Thyroid gland (tissue), 4 donors: ENCODE measurements around the gene ADAMTS12. TPM values are rescaled to one million over a fixed set of nuclear protein-coding genes. Genes with fewer than 3 reads are reported as not detected.

Experiments used
- DNase-seq, 2 donors: peaks; one replicate each; pipeline ENCODE4 v3.0.0-alpha.2; 2019
- H3K27ac ChIP-seq, 3 donors: fragments of 200-600 bp; sonication (generic); 1 replicate in 2 of 3; 2 replicates in 1 of 3; pipeline ENCODE4 v1.5.1; 2016 to 2019; ENCODE audit warnings: mild to moderate bottlenecking in 1 of 3, moderate library complexity in 1 of 3
- H3K27me3 ChIP-seq: fragments of 200-600 bp; sonication (generic); one replicate; pipeline ENCODE4 v1.5.1; 2019
- H3K36me3 ChIP-seq, 2 donors: fragments of 200-600 bp; sonication (generic); one replicate each; pipeline ENCODE4 v1.5.1; 2016 to 2019
- H3K4me1 ChIP-seq, 2 donors: fragments of 200-600 bp; sonication (generic); one replicate each; pipeline ENCODE4 v1.5.1; 2017 to 2019
- H3K4me3 ChIP-seq, 3 donors: fragments of 200-600 bp; sonication (generic); replicated peaks in 1 of 3; 1 replicate in 2 of 3; 2 replicates in 1 of 3; pipeline ENCODE4 v1.5.1; 2016; ENCODE audit warnings: mild to moderate bottlenecking in 1 of 3
- H3K9me3 ChIP-seq: fragments of 200-600 bp; sonication (generic); one replicate; pipeline ENCODE4 v1.5.1; 2017
- POLR2A ChIP-seq, 2 donors: fragments of 450-650 bp; IDR thresholded peaks; one replicate each; pipeline ENCODE4 v1.6.1; 2017; ENCODE audit warnings: antibody characterized with exemption in 2 of 2, mild to moderate bottlenecking in 2 of 2, moderate library complexity in 1 of 2
- WGBS, 2 donors: methylation state at CpG; one replicate each; pipeline ENCODE4 v1.1.5; 2017; 5-methylcytosine and 5-hydroxymethylcytosine counted together
- intact Hi-C: fragments of 100-400 bp; cut with DNase I; formaldehyde crosslinking; loops from one replicate; pipeline ENCODE4 v1.15.1; 2023
- total RNA-seq, 4 donors: library from RNA; depleted of rRNA; stranded (reverse); fragments of >200 nt; gene quantifications; one replicate each; pipeline ENCODE4 v1.2.3, GENCODE V29; 2016
- TF ChIP-seq, protein P1 (sequence below), 6 experiments: fragments of 200-600 bp in 3 of 6; fragments of 450-650 bp in 3 of 6; sonication (generic) in 3 of 6; IDR thresholded peaks; one replicate each; pipeline ENCODE4 v1.5.1; 2016 to 2019; ENCODE audit warnings: antibody characterized with exemption in 6 of 6, mild to moderate bottlenecking in 2 of 6, inconsistent platforms in 1 of 6, moderate library complexity in 1 of 6

The ADAMTS12 gene
- total RNA-seq, 4 donors from 2014 or later, result 1.3 to 5.8 (median 2.3) TPM

DNA sequence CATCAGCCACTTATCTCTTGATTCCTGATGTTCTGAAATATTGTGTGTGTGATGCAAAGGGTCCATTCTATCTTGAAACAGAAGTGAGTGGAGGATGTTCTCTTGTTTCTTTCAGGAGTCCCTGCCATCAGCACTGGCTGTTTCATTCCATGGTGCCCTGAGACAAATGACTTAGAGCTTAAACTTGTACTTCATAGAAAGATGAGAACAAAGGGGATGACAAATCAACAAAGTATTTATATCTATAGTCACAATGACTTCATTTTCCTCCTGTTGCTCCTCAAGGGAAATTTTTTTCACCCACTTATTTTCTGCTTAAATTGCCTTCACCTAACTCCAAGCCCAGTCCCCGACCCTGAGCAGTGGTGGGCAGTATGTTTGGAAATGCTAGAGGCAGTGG lies 279.4 kb downstream of the ADAMTS12 start:
- WGBS, 2 donors, result 79 to 83% methylated on average over 1 of the region's 1 CpG
- Histone ChIP-seq H3K36me3 (no peaks in the 10 kb centered on the region), H3K9me3 (no peaks in the 10 kb centered on the region), H3K27ac (no peak overlapping the region), H3K27me3 (no peaks in the 10 kb centered on the region), H3K4me1 (no peaks in the 10 kb centered on the region), H3K4me3 (no peak overlapping the region)
- DNase-seq, result no peak
- intact Hi-C loops, result no loop called here
- TF ChIP-seq, protein P1, sequence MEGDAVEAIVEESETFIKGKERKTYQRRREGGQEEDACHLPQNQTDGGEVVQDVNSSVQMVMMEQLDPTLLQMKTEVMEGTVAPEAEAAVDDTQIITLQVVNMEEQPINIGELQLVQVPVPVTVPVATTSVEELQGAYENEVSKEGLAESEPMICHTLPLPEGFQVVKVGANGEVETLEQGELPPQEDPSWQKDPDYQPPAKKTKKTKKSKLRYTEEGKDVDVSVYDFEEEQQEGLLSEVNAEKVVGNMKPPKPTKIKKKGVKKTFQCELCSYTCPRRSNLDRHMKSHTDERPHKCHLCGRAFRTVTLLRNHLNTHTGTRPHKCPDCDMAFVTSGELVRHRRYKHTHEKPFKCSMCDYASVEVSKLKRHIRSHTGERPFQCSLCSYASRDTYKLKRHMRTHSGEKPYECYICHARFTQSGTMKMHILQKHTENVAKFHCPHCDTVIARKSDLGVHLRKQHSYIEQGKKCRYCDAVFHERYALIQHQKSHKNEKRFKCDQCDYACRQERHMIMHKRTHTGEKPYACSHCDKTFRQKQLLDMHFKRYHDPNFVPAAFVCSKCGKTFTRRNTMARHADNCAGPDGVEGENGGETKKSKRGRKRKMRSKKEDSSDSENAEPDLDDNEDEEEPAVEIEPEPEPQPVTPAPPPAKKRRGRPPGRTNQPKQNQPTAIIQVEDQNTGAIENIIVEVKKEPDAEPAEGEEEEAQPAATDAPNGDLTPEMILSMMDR (IDR thresholded peaks at IDR 0.05), result no peak
- no peak for TF ChIP-seq POLR2A (IDR thresholded peaks at IDR 0.05)

DNA sequence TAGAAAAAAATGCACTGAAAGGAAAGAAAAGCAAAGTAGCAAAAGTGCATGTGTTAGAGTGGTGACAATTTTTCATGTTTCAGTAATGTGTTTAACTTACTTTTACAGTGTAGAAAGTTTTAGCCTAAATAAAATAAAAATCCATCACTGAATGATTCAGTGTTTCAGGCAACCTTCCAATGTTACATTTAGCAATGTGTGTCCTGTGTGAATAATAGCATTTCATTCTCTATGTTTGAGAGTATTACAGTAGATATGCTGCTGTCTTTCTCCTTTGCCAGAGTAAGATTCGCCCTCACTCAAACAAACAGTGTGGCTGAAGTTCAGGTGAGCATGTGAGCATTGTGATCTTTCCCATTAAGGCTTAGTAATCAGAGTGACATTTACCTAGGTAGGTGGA lies 279.9 kb downstream of the ADAMTS12 start:
- Histone ChIP-seq H3K9me3 (no peaks in the 10 kb centered on the region), H3K36me3 (no peaks in the 10 kb centered on the region), H3K4me3 (no peak overlapping the region), H3K4me1 (no peaks in the 10 kb centered on the region), H3K27ac (no peak overlapping the region), H3K27me3 (no peaks in the 10 kb centered on the region)
- TF ChIP-seq, protein P1 (IDR thresholded peaks at IDR 0.05), result no peak
- TF ChIP-seq POLR2A (IDR thresholded peaks at IDR 0.05), result no peak
- DNase-seq, result no peak
- 41 to 70% methylated on average over 1 of the region's 1 CpG for WGBS, 2 donors
- intact Hi-C loops, result no loop called here

DNA sequence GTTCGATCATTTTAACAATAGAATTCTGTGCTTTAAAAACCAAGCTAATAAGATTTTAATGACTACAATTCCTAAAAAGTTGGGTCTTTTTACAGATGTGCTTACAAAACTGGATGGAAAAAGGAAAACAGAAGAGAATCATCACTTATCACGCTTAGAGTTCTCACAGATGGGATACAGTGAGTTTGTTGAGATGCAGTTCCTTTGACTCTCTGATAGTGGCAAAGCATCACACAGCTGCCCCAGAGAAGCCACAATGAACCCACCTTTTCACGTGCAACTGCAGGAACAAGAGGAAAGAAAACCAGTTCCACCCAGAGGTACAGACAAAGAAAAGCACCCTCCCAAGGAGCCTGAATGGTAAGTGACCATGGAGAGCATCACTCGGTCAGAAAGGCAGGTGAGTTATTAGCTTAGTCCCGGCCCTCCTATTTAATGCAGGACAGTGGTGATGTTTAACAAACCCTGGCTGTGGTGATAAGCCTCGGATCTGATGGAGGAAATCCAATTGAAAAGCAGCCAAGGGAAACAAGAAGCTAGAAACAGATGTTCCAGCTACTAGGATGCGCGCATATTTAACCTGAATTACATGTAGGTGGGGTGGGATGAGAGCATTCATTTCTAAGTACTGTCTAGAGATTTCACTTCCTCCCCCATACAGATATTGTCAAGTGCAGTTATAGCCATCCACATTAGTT lies 283.3 kb downstream of the ADAMTS12 start:
- WGBS, 2 donors, result 60 to 66% methylated on average over 8 of the region's 8 CpGs
- H3K4me1 ChIP-seq, result peaks cover 0 to 5% of the 10 kb centered on the region in 2 donors
- peak overlapping the region in 1 of 3 donors; percentile 21 for H3K27ac ChIP-seq
- H3K36me3 ChIP-seq, result no peaks in the 10 kb centered on the region
- DNase-seq, result no peak
- H3K4me3 ChIP-seq, result no peak overlapping the region
- intact Hi-C loops, result no loop called here
- TF ChIP-seq, protein P1 (IDR thresholded peaks at IDR 0.05), result no peak
- no peak for TF ChIP-seq POLR2A (IDR thresholded peaks at IDR 0.05)
- H3K27me3 ChIP-seq, result no peaks in the 10 kb centered on the region
- H3K9me3 ChIP-seq, result no peaks in the 10 kb centered on the region

DNA sequence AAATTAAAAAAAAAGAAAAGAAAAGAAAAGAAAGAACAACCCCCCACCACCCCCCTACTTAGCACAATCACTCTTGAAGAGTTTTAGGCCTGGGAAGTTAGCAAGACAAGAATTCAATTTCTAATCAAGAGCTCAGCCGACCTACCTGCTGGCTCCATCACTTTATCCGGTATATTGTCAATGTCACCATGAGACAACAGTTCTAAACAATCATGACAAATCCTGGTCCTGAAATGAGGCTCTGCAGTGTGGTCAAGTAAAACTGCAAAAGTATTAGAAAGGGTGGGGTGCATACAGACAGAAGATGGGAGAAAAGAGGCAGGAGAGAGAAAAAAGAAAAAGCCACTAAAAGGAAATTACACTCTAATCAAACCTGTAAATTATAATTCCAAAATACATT lies 287.3 kb downstream of the ADAMTS12 start:
- Histone ChIP-seq H3K27me3 (no peaks in the 10 kb centered on the region), H3K27ac (no peak overlapping the region), H3K4me1 (peaks cover 22 to 32% of the 10 kb centered on the region in 2 donors), H3K9me3 (no peaks in the 10 kb centered on the region), H3K4me3 (no peak overlapping the region), H3K36me3 (no peaks in the 10 kb centered on the region)
- intact Hi-C loops, result no loop called here
- WGBS, 2 donors, result 90 to 99% methylated on average over 2 of the region's 2 CpGs
- DNase-seq, result no peak
- TF ChIP-seq, protein P1 (IDR thresholded peaks at IDR 0.05), result no peak
- no peak for TF ChIP-seq POLR2A (IDR thresholded peaks at IDR 0.05)

DNA sequence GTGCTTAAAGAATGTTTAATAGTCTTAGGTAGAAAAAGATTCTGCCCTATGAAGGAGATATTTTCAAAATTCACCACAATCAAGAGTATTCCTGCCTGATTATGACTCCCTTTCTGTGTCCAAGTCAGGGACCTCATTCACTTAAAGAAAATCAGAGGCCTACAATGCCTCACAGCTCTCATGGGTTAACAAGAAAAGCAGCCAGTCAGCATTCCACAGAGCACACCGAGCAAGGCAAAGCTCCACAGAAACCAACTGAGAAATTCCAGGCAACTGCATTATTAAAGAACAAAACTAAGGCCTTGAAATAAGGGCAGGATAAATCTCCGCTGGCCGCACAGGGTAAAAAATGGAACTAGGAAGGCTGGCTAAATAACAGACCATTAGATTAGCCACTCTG lies 289.9 kb downstream of the ADAMTS12 start:
- intact Hi-C loops, result no loop called here
- no peaks in the 10 kb centered on the region for H3K9me3 ChIP-seq
- H3K4me1 ChIP-seq, result peaks cover 22 to 32% of the 10 kb centered on the region in 2 donors
- H3K27me3 ChIP-seq, result no peaks in the 10 kb centered on the region
- TF ChIP-seq, protein P1 (IDR thresholded peaks at IDR 0.05), result no peak
- TF ChIP-seq POLR2A (IDR thresholded peaks at IDR 0.05), result no peak
- WGBS, 2 donors, result 19 to 46% methylated on average over 3 of the region's 3 CpGs
- peak overlapping the region; percentile 51 to 78 (median 75) for H3K27ac ChIP-seq
- no peaks in the 10 kb centered on the region for H3K36me3 ChIP-seq
- peak; percentile 63 to 75 for DNase-seq
- no peak overlapping the region for H3K4me3 ChIP-seq
